MM.1S (cell line): Measurements from ENCODE around the gene CAPN11.
A peak's percentile ranks its signal among the peaks of the same experiment; 100 is the strongest.

Experiments used
- DNase-seq: peaks from one replicate; pipeline ENCODE4 v3.0.0-alpha.2; 2015
- H2AFZ ChIP-seq: fragments of 300-600 bp; sonication (generic); 2 replicates; pipeline ENCODE4 v1.6.0; 2016; ENCODE audit warnings: antibody characterized with exemption, low read length
- H3F3A ChIP-seq: fragments of 300-600 bp; sonication (generic); 2 replicates; pipeline ENCODE4 v1.6.1; 2016; ENCODE audit warnings: mild to moderate bottlenecking, antibody characterized with exemption, low read length, moderate library complexity, mixed read lengths; ENCODE audit not compliant: insufficient read depth
- H3K27ac ChIP-seq: fragments of 300-600 bp; sonication (generic); 2 replicates; pipeline ENCODE4 v1.5.1; 2016; ENCODE audit warnings: mild to moderate bottlenecking, low read length
- H3K27me3 ChIP-seq: fragments of 300-600 bp; sonication (generic); replicated peaks from 2 replicates; pipeline ENCODE4 v1.6.0; 2016; ENCODE audit warnings: low read length; ENCODE audit not compliant: insufficient read depth
- H3K36me3 ChIP-seq: fragments of 300-600 bp; sonication (generic); replicated peaks from 2 replicates; pipeline ENCODE4 v1.6.1; 2016; ENCODE audit warnings: mild to moderate bottlenecking, low read length, mixed read lengths; ENCODE audit not compliant: insufficient read depth
- H3K4me1 ChIP-seq: fragments of 300-600 bp; sonication (generic); 2 replicates; pipeline ENCODE4 v1.6.1; 2016; ENCODE audit warnings: low read length, mixed read lengths
- H3K4me2 ChIP-seq: fragments of 300-600 bp; sonication (generic); 2 replicates; pipeline ENCODE4 v1.6.0; 2016; ENCODE audit warnings: low read depth, low read length
- H3K4me3 ChIP-seq: fragments of 300-600 bp; sonication (generic); 2 replicates; pipeline ENCODE4 v1.5.1; 2016; ENCODE audit warnings: low read length, mixed read lengths
- H3K79me2 ChIP-seq: fragments of 300-600 bp; sonication (generic); 2 replicates; pipeline ENCODE4 v1.6.1; 2016; ENCODE audit warnings: mixed run types, low read length, mixed read lengths
- H3K9ac ChIP-seq: fragments of 300-600 bp; sonication (generic); 2 replicates; pipeline ENCODE4 v1.6.1; 2016; ENCODE audit warnings: low read length, mixed read lengths
- H3K9me2 ChIP-seq: fragments of 300-600 bp; sonication (generic); replicated peaks from 2 replicates; pipeline ENCODE4 v1.6.1; 2016; ENCODE audit warnings: mild to moderate bottlenecking, low read length, mixed read lengths; ENCODE audit not compliant: insufficient read depth
- H3K9me3 ChIP-seq: fragments of 300-600 bp; sonication (generic); replicated peaks from 2 replicates; pipeline ENCODE4 v1.6.1; 2016; ENCODE audit warnings: mild to moderate bottlenecking, low read length, mixed read lengths; ENCODE audit not compliant: insufficient read depth
- H4K20me1 ChIP-seq: fragments of 300-600 bp; sonication (generic); 2 replicates; pipeline ENCODE4 v1.6.1; 2016; ENCODE audit warnings: mild to moderate bottlenecking, low read length, moderate library complexity, mixed read lengths; ENCODE audit not compliant: insufficient read depth
- CTCF ChIP-seq: fragments of 300-600 bp; sonication (generic); IDR thresholded peaks from 2 replicates; pipeline ENCODE4 v1.5.1; 2016; ENCODE audit warnings: antibody characterized with exemption, low read length, mixed read lengths
- EZH2 ChIP-seq: fragments of 300-600 bp; sonication (generic); optimal IDR thresholded peaks from 2 replicates; pipeline ENCODE3; 2017; ENCODE audit warnings: low read depth, mild to moderate bottlenecking, antibody characterized with exemption, low read length, mixed read lengths
- EZH2phosphoT487 ChIP-seq: fragments of 300-600 bp; sonication (generic); IDR thresholded peaks from 2 replicates; pipeline ENCODE4 v1.6.1; 2018; ENCODE audit warnings: antibody characterized with exemption, low read length

The CAPN11 gene

GRCh38 chr6:44219053-44219814, 60.6 kb downstream of the CAPN11 start:
- H3F3A ChIP-seq, result peaks cover 28% of the 10 kb centered on the region
- peaks cover 11% of the 10 kb centered on the region for H3K79me2 ChIP-seq
- H4K20me1 ChIP-seq, result no peaks in the 10 kb centered on the region
- H3K4me3 ChIP-seq, result peak overlapping the region; percentile 83
- H3K36me3 ChIP-seq, result no peaks in the 10 kb centered on the region
- H3K9me3 ChIP-seq, result no peaks in the 10 kb centered on the region
- no peaks in the 10 kb centered on the region for H3K27me3 ChIP-seq
- TF ChIP-seq EZH2phosphoT487 (no peak), CTCF (no peak), EZH2 (no peak)
- H3K9me2 ChIP-seq, result no peaks in the 10 kb centered on the region
- peak; percentile 84 for DNase-seq
- H3K4me2 ChIP-seq, result peak overlapping the region; percentile 97
- H3K9ac ChIP-seq, result peak overlapping the region; percentile 68
- peak overlapping the region; percentile 95 for H2AFZ ChIP-seq
- H3K4me1 ChIP-seq, result peaks cover 28% of the 10 kb centered on the region
- peak overlapping the region; percentile 82 for H3K27ac ChIP-seq

GRCh38 chr6:44219815-44220784, 61.5 kb downstream of the CAPN11 start:
- Histone ChIP-seq H3K4me3 (peak overlapping the region; percentile 47), H3K9me3 (no peaks in the 10 kb centered on the region), H2AFZ (no peak overlapping the region), H3K4me1 (peaks cover 36% of the 10 kb centered on the region), H3K27me3 (no peaks in the 10 kb centered on the region), H3K79me2 (peaks cover 20% of the 10 kb centered on the region), H3K36me3 (no peaks in the 10 kb centered on the region), H3K9ac (peak overlapping the region; percentile 34; the same call in 1 of the 2 replicates), H3F3A (peaks cover 28% of the 10 kb centered on the region), H3K27ac (peak overlapping the region; percentile 51; the same call in 1 of the 2 replicates), H3K9me2 (no peaks in the 10 kb centered on the region), H3K4me2 (peak overlapping the region; percentile 55; the same call in 1 of the 2 replicates), H4K20me1 (no peaks in the 10 kb centered on the region)
- DNase-seq, result no peak
- TF ChIP-seq EZH2, result no peak

- no peaks in the 10 kb centered on the region for H3K36me3 ChIP-seq
- peaks cover 36% of the 10 kb centered on the region for H3K4me1 ChIP-seq
- peaks cover 28% of the 10 kb centered on the region for H3F3A ChIP-seq
- no peaks in the 10 kb centered on the region for H3K9me3 ChIP-seq
- H3K9me2 ChIP-seq, result no peaks in the 10 kb centered on the region
- H3K27me3 ChIP-seq, result no peaks in the 10 kb centered on the region
- no peaks in the 10 kb centered on the region for H4K20me1 ChIP-seq
- no peak for TF ChIP-seq CTCF
- no peak for TF ChIP-seq EZH2phosphoT487
- TF ChIP-seq EZH2, result no peak
- H2AFZ ChIP-seq, result no peak overlapping the region
- DNase-seq, result no peak
- peak overlapping the region; percentile 12; the same call in 1 of the 2 replicates for H3K9ac ChIP-seq
- no peak overlapping the region for H3K4me3 ChIP-seq
- H3K79me2 ChIP-seq, result peaks cover 27% of the 10 kb centered on the region
- no peak overlapping the region for H3K4me2 ChIP-seq
- peak overlapping the region; percentile 61; the same call in 1 of the 2 replicates for H3K27ac ChIP-seq
Measured at GRCh38 chr6:44220913-44221290, 62.3 kb downstream of the CAPN11 start.
